Eye (tissue), 1 donor: ENCODE measurements around the gene ABLIM2.

ENCODE experiments used
- DNase-seq: peaks from one replicate; pipeline ENCODE4 v3.0.0-alpha.2; 2015

ABLIM2 gene

DNA sequence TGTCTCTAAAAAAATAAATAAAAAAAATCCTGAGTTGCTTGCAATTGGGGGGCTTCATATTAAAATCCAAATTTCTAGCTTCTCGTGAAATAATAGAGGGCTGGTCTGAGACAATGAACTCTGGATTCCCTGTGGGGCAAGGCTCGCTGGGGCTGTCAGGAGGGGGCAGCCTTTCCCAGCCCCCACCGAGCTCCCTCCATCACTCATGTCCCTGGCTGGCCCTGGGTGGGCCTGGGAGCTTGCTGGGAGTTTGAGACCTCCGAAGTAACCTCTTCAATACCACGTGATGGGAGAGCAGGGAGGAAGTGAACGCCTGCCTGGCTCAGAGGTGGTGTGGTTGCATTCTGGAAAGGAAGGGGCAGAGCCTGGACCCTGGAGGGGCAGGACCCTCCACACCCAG, 164.9 kb downstream of the ABLIM2 start:
- DNase-seq, result no peak

DNA sequence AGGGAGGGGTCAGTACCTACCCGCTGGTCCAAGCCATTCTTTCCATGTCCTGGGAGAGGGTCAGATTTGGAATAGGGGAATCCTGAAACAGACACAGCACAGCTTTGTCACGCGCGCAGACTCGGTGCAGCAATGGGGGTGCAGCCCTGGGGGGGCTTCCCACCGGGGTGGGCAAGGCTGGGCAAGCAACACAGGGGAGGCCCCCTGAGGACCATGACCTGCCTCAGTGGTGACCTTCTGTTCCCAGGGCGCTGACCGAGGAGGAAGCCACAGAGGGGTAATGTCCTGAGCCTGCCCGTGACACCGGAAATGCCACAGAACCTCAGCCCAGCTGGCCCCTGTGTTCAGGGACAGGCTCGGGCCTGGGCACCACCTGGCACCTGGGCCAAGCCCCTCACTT, 165.8 kb downstream of the ABLIM2 start:
- DNase-seq, result no peak

DNA sequence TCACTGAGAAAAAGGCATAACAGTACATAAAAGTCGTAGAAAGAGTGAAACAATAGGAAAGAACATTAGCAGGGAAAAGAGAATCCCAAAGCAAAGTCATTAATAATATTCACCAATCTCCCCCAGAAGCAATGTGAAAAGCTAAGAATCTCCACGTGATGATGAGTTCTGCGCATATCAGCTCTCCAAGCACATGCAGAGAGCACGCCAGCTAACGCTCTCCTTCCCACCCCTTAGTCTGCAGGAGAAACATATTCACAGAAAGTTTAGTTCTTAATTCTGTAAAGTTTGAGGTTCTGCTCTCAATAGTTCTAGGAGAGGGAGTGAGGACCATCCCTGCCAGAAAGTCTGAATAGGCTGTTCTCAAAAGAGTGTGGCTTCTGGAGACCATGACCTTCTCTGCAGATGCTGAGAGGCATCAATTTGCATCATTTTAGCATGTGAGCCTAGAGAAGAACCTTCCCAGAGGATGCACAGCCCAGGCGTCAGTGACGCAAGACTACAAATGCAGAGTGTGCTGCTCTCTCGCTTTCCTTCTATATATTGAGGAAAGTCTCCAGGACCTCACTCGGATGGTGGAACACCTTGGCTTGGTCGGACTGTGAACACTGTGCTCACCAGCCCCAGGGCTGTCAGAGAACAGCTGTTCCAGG, 167.7 kb downstream of the ABLIM2 start:
- DNase-seq, result no peak

DNA sequence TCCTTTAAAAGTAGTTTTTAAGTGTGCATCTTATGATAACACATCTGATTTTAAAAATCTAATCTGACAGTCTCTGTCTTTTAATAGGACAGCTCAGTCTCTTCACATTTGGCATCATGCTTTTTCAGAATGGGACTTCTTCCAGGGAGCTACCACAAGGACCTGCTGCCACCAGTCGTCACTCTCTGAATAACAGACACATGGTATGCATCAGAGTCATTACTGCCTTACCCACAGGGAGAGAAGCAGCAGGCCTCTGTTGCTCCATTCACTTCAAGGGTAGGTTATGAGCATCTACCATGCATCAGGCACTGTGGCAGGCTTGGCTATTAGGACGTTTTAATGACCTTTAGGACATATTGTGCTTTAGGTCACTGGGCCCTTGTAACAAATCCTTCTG, 169.0 kb downstream of the ABLIM2 start:
- DNase-seq, result no peak

DNA sequence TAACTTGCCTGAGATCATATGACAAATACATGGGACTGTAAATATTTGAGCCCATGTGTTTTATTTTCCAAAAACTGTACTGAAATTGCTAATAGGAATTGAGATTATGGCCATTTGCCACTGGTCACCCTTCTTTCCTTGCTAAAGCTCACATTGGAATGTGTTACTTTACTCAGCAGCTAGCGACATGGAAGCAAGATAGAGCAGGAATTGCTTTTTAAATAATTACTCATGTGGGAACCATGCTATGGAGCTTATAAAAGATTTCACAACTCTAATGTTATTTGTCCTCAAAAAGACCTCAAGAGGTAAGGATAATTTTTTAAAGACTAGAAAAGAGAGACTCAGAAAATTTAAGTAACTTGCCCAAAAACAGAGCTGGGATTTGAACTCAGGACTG, 170.2 kb downstream of the ABLIM2 start:
- DNase-seq, result no peak

DNA sequence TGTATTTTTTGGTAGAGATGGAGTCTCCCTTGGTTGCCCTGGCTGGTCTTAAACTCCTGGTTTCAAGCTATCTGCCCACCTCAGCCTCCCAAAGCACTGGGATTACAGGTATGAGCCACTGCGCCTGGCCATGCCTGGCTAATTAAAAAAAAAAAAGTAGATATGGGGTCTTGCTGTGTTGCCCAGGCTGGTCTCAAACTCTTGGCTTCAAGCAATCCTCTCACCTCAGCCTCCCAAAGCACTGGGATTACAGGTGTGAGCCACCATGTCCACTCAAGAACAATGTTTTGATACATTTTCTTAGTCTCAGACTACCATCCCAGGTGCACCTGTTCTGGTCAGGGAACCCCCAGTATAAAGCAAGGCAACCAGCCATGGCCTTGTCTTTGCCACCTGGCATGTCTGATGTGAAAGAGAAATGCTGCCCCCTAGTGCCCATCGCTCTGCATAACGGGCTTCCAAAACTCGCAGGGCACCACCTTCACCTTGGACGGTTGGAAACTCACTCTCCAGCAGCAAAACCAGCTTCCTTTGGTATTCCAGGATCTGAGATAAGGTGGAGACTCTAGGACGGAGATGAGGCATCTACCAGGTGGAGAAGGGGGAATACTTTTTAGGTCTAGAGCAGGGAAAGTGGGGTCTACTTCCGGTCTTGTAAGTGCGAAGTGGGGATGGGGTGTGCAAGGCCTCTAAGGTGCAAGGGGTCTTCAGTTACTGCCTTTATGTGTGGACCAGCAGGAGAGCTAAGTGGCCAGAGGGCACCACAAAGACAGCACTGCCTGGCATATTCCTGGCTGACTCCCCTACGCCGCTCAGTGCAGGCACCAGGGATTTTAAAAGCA, 171.2 kb downstream of the ABLIM2 start:
- DNase-seq, result peak; percentile 91

DNA sequence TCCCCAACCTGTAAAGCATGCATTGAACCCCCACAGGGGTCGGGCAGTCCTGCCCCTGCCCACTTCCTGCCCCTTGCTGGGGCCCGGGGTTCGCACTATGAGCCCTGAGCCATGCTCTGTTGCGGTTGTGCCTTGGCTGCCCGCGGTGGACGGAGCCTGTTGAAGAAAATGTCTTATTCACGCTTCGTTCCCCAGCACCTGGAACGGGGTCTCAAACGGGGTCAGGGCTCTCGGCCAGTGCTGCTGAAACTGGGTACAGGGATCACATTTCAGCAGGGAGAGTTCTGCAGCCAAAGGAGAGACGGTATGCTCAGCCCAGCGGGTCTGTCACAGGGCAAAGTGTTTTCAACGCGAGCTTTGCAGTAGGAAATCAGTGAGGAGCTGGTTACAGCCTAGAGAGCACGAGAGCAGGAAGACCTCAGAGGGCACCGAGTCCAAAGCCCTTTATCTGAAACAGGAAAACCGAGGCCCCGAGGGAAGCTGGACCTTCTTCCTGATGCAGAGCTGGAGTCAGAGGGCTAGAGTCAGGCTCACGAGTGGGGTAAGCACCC, 172.6 kb downstream of the ABLIM2 start:
- DNase-seq, result no peak

DNA sequence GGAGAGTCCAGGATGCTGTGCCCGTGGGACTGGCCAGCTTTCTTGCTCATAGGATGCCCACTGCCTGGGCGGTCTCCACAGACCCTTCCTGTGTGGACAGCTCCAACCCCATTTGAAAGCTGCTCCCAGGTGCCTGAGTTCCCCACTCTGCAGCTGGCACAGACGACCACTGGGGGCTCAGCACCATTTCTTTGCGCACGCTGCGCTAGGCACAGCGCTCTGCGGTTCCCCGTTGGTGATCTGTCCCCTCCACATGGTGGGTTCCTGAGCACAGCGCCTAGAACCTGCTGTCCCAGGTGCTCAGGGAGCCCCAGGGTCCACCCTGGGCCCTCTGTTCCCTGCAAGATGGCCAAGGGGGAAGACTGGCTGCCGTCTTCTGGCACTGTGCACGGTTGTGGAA, 173.5 kb downstream of the ABLIM2 start:
- no peak for DNase-seq

DNA sequence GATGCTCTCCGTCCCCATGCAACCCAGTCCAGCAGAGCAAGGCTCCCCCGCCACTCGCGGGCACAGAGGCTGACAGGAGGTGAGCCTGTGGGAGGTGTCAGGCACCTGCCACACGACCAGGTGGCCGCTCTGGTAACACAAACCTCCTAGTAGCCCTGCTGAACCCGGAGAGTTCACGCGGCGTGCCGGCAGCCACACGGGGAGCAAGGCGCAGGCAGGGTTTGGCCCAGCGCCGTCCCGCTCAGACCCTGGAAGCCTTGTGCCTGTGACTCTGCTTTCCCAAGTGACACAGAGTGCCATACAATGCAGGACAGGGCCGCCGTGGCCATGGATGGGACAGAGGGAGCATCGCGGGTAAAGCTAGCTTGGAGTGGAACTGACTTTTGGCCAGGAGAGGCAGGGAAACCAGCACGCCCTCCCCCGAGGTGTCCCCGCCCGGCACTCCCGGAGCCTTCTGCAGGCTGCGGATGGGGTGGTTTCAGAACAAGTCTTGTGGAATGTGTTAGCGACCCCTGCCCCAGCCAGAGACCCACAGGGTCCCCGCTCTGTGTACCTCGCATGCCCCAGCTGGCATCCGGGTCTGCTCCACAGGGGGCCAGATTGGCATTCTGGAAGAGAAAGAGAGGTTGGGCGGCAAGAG, 174.2 kb downstream of the ABLIM2 start:
- DNase-seq, result no peak

DNA sequence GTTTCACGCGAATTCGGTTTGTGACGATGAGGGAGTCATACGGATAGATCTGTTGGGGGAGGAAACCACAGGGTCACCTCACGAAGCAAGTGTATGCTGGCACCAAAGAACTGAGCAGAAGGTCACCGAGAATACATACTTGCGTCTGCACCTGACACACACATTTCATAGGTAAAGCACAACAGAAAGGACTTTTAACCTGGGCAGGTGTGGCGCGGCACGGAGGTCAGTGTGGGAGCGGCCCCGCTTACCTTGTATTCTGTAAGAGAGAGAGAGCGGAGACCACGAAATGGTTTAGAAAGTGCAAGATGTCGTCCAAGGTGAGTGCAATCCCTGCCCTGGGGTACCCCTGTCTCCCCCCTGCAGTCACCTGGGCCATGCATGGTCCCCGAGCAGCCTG, 175.3 kb downstream of the ABLIM2 start:
- no peak for DNase-seq

DNA sequence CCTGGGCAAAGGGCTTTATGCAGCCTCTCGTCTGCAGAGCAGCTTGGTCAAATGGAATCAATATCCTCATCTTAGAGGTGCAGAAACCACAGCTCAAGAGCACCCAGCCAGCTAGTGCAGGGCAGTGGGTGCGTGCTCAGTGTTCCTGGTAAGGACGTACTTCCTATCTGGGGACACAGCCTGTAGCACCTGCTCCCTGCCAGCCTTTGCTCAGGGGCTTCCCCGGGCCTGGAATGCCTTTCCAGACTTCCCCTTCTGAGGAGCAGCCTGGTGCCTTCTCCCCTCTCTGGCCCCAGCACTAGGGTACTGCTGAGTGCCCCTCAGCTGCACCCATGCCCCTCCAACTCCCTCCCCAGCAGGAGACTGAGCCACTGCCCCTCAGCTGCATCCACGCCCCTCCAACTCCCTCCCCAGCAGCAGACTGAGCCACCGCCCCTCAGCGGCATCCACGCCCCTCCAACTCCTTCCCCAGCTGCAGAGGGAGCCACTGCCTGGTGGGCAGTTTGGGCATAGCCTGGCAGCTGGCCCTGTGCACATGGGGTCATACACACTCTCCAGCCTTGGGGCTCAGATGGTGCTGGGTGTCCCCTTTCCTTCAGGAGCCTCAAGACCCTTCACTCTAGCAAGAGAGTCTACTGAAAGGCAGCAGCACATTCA, 176.7 kb downstream of the ABLIM2 start:
- no peak for DNase-seq

DNA sequence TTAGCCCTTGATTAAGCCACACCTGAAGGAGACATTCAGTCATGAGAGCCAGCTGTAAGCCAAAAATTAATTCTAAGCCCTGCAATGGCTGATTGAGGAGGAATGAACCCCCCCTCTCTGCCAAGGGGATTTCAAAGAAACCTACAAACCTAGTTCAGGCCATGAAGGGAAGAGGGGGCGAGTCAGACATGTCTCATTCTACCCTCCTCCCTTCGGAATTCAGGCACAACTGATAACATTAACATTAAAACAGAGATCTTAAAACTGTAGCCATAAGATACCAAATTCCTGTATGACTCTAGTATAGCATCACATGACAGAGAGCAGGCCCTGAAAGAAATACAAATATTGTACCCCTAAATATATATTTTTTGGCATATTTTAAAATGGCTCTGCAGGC, 178.6 kb downstream of the ABLIM2 start:
- no peak for DNase-seq

DNA sequence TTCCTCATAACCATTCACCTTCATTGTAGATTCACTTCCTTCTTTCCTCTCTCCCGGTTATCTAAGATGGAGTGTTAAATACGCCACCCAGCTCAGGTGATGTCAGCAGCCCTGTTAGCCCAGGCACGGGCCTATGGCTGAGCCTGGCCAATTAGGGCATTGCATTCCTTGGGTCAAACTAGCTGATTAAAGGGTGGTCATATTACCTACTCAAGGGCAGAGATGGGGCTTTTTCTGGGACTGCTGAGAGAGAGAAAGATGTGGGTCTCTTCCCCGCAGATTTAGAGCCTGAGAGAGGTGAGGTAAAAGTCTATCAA, 179.0 kb downstream of the ABLIM2 start:
- no peak for DNase-seq

DNA sequence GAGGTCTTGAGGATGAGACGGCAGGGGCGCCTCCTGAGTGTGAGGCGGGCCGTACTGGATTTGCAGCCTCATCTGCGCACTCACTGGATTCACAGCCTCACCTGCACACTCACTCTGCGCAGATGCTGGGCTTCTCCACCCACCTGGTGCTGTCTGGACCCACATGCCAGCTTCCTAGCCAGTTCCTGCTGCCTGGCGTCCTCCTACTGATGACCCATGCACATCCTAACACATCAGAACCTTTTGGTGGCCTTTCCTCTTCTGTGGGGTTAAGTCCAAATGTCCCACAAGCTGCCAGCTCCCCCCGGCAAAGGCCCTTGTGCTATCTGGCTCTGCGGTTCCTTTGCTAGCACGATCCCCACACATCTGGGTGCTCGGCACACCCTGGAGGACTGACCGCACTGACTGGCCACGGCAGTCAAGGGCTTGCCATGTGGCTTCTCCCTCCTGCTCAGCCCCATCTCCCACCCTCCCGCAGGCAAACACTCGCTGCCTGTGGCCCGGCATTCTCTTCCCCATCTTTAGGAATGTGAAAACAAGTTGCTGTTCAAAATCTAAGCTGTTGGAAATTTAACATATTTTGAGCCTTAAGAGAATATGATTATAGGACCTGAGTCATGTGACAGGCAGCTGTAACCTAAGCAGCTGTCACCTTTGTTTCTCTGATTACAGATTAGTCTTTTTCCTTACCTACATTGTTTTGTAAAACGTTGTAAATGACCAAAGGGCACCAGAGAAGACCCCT, 179.5 kb downstream of the ABLIM2 start:
- DNase-seq, result no peak

DNA sequence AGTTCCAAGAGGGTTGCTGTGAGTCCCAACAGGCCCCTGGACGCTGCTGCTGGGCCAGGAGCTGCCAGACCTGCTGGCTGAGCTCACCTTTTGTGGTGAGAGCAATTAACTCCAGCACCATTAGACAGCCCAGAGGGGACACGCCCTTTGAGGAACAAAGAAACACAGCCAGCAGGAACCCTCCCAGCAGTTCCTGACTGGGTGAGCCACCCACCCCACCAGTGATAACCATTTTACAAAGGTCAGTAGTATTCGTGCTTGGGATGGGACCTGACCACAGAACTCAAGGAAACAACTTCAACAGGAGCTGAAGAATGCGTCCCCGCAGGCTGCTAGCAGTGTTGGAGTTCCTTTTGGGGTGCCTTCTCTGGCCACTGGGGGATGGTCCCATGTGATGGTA, 180.1 kb downstream of the ABLIM2 start:
- DNase-seq, result no peak

DNA sequence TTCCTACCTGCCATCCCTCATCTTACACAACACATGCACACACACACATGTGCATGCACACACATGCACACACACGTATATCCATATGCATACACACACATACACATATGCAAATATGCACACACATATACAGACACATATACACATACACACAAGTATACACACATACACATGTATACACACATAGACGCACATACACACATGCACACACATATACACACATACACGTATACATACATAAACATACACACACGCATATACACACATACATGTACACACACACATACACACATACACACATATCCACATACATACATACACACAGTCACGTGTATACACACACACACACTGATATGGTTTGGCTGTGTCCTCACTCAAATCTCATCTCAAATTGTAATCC, 182.0 kb downstream of the ABLIM2 start:
- no peak for DNase-seq

DNA sequence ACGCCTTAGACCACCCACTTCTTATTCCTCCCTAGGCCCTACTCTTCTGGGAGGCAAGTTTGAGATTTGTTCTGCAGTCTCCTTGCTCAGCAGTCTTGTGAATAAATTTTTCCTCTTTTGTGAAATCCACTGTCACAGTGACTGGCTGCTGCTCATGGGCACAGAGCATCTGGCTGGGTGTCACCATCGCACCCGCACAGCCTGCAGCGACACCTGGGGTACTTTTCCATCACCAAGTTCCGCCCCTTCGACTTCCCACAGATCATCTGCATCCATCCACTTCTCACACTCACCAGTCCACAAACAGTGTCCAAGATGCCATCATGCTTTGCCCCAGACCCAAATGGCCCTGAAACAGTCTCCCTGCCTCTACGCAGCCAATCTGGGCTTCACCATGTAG, 182.6 kb downstream of the ABLIM2 start:
- no peak for DNase-seq

DNA sequence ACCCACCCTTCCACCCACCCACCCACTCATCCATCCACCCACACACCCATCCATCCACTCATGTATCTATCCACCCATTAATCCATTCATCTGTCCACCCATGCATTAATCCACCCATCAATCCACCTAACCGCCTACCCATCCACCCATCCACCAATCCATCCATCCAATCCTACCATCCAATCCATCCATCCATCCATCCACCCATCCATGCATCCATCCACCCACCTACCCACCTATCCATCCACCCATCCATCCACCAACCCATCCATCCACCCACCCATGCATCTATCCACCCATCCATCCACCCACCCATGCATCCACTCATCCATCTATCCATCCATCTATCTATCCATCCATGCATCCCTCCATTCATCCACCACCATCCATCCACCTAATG, 184.2 kb downstream of the ABLIM2 start:
- DNase-seq, result no peak

DNA sequence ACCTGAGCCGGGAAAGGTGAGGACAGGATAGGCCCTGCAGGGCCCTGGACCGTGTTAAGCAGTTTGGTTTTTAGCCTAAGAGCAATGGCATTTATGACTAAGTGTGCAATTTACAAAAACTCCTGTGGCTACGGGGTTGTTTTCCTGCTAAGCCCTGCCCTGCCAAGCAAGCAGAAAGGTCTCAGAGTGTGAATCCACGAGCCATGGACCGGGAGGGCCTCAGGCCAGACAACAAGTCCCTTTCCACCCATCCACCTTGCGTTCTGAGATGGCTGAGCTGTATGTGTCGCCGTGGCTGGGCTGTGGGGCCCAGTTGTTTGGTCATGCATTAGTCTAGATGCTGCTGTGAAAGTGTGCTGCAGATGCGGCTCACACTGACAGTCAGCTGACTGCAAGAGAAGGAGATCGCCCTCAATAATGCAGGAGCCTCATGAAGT, 185.1 kb downstream of the ABLIM2 start:
- no peak for DNase-seq

DNA sequence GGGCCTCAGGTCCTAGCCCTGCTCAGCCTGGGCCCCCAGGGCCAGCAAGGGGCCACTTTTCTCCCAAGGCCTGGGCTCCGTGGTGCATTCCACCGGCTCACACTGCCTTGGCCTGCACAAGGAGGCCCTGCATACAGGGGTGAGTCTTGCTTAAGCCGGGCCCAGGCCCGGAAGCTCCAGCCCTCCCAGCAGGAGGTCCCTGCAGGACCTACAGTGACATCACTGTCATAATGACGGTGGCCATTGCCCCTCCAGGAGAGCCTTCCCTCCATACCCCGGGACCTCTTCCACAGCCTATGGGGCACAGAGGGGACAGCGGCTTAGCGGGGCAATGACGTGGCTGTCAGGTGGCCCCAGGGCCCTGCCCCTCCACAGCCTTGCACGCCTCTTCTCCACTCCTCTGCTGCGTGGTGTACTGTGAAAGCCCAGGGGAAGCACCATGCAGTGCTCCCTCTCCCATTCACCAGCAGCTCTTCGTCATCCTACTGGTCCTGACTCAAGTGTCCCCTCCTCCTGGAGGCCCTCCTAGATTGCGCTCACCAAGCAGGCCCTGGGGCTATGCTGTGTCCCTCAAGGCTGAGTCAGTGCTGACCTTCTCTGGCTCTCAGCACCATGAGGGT, 186.6 kb downstream of the ABLIM2 start:
- no peak for DNase-seq

DNA sequence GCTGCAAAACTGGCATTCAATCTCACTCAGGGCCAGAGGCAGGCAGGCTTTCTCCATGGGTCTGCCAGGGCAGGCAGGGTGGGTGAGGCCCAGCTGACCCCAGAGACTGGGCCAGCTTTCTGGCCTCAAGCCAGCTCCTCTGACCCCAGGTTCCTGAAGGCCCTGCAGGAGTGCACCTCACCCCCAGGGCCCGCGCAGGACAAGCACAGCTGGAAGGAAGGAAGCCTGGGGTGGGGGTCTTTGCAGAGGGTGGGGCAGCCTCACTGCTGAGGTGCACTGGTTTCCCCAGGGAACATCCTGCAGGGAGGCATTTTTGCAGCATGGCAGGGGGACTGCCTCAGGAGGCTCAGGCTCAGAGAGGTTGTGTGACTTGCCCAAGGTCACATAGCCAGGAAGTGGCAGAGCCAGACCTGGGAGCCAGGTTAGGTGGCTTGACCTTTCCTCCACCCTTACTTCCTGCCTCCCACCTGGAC, 187.4 kb downstream of the ABLIM2 start:
- no peak for DNase-seq

DNA sequence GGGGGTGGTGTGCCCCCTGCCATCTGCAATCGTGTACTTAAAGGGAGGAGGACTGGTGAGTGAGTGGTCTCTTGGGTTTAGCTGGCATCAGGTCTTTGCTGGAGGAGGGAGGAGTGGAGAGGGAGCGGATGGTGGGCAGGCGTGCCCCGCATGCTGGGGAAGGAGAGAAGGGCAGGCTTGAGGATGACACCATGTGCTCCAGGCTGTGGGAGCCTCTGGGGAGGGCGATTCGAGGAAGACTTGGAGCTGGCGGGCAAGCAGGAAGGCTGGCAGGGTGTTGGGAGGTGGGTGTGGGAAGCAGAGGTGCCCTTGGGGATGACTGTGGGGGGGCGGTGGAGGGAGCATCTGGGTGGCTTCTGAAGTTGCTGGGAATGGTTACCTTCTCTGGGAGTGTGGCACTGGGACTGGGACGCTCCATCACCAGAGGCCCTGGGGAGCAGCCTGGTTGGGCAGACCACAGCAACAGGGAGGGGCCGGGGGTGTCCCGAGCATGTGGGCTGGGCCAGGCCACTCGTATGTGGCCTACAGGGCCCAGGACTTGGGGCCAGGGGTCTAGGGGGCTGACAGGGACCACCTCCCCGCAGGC, 188.2 kb downstream of the ABLIM2 start:
- DNase-seq, result no peak
